ENCODE results near the gene SLC6A3.

Gene SLC6A3

GRCh38 chr5:1436036-1436435 is 9.2 kb downstream of the SLC6A3 start:
- no peaks in the 10 kb centered on the region for H3K79me2 ChIP-seq (ENCODE audit: insufficient read depth, low read depth)
- no peak overlapping the region for H2AFZ ChIP-seq (ENCODE audit: low read depth)
- no peak for TF ChIP-seq CTCF (conservative IDR thresholded peaks at IDR 0.05; ENCODE audit: low read depth, low read length)
- H3K9ac ChIP-seq, result no peak overlapping the region
- H3K27ac ChIP-seq, result no peak overlapping the region
- peaks cover 50% of the 10 kb centered on the region for H3K27me3 ChIP-seq (ENCODE audit: insufficient read depth, low read depth)
- no peaks in the 10 kb centered on the region for H3K36me3 ChIP-seq (ENCODE audit: insufficient read depth)
- H4K20me1 ChIP-seq (ENCODE audit: insufficient read depth), result no peaks in the 10 kb centered on the region
- H3K4me2 ChIP-seq, result no peak overlapping the region
- no peak overlapping the region for H3K4me3 ChIP-seq (IDR thresholded peaks at IDR 0.05; ENCODE audit: insufficient read depth, low read depth, low read length)
- no peaks in the 10 kb centered on the region for H3K4me1 ChIP-seq (ENCODE audit: low read depth, poor library complexity, severe bottlenecking)

GRCh38 chr5:1435369-1435768 is 9.9 kb downstream of the SLC6A3 start:
- no peak overlapping the region for H3K27ac ChIP-seq
- H3K79me2 ChIP-seq (ENCODE audit: insufficient read depth, low read depth), result no peaks in the 10 kb centered on the region
- H3K4me1 ChIP-seq (ENCODE audit: low read depth, poor library complexity, severe bottlenecking), result no peaks in the 10 kb centered on the region
- no peak overlapping the region for H3K4me2 ChIP-seq
- H3K9ac ChIP-seq, result no peak overlapping the region
- H2AFZ ChIP-seq (ENCODE audit: low read depth), result no peak overlapping the region
- no peaks in the 10 kb centered on the region for H4K20me1 ChIP-seq (ENCODE audit: insufficient read depth)
- H3K36me3 ChIP-seq (ENCODE audit: insufficient read depth), result no peaks in the 10 kb centered on the region
- no peak overlapping the region for H3K4me3 ChIP-seq (IDR thresholded peaks at IDR 0.05; ENCODE audit: insufficient read depth, low read depth, low read length)
- peaks cover 52% of the 10 kb centered on the region for H3K27me3 ChIP-seq (ENCODE audit: insufficient read depth, low read depth)
- no peak for TF ChIP-seq CTCF (conservative IDR thresholded peaks at IDR 0.05; ENCODE audit: low read depth, low read length)

GRCh38 chr5:1432296-1432695 is 12.9 kb downstream of the SLC6A3 start:
- Histone ChIP-seq H3K27me3 (ENCODE audit: insufficient read depth, low read depth) (peaks cover 31% of the 10 kb centered on the region), H4K20me1 (ENCODE audit: insufficient read depth) (no peaks in the 10 kb centered on the region)

GRCh38 chr5:1431896-1432295 is 13.3 kb downstream of the SLC6A3 start:
- Histone ChIP-seq H3K79me2 (ENCODE audit: insufficient read depth, low read depth) (no peaks in the 10 kb centered on the region), H3K27me3 (ENCODE audit: insufficient read depth, low read depth) (peaks cover 27% of the 10 kb centered on the region; the same call in 1 of the 2 replicates), H2AFZ (ENCODE audit: low read depth) (no peak overlapping the region), H3K4me3 (IDR thresholded peaks at IDR 0.05; ENCODE audit: insufficient read depth, low read depth, low read length) (no peak overlapping the region), H3K36me3 (ENCODE audit: insufficient read depth) (no peaks in the 10 kb centered on the region), H3K27ac (no peak overlapping the region), H3K4me2 (no peak overlapping the region), H3K9ac (no peak overlapping the region), H3K4me1 (ENCODE audit: low read depth, poor library complexity, severe bottlenecking) (no peaks in the 10 kb centered on the region), H4K20me1 (ENCODE audit: insufficient read depth) (no peaks in the 10 kb centered on the region)
- no peak for TF ChIP-seq CTCF (conservative IDR thresholded peaks at IDR 0.05; ENCODE audit: low read depth, low read length)

More at GRCh38 chr5:1432296-1432695, 12.9 kb downstream of the SLC6A3 start:
- no peaks in the 10 kb centered on the region for H3K4me1 ChIP-seq (ENCODE audit: low read depth, poor library complexity, severe bottlenecking)
- no peaks in the 10 kb centered on the region for H3K36me3 ChIP-seq (ENCODE audit: insufficient read depth)
- H3K4me2 ChIP-seq, result no peak overlapping the region
- no peak for TF ChIP-seq CTCF (conservative IDR thresholded peaks at IDR 0.05; ENCODE audit: low read depth, low read length)
- no peak overlapping the region for H3K4me3 ChIP-seq (IDR thresholded peaks at IDR 0.05; ENCODE audit: insufficient read depth, low read depth, low read length)
- no peak overlapping the region for H3K9ac ChIP-seq
- H3K27ac ChIP-seq, result no peak overlapping the region
- H2AFZ ChIP-seq (ENCODE audit: low read depth), result no peak overlapping the region
- H3K79me2 ChIP-seq (ENCODE audit: insufficient read depth, low read depth), result no peaks in the 10 kb centered on the region
